Neural cell (in vitro differentiated cells): ENCODE results near the gene COL4A2. TPM values are rescaled to one million over a fixed set of nuclear protein-coding genes. Genes with fewer than 3 reads are reported as not detected.

Experiments
- H2AFZ ChIP-seq: fragments of 200-600, 300-800 bp; sonication (generic), shearing (Covaris generic); 2 replicates; pipeline ENCODE4 v1.6.0; 2014; ENCODE audit warnings: low read depth, mild to moderate bottlenecking, antibody characterized with exemption, low read length, moderate library complexity
- H3F3A ChIP-seq: fragments of 200-600 bp; shearing (Covaris generic); 2 replicates; pipeline ENCODE4 v1.6.1; 2016; ENCODE audit warnings: mild to moderate bottlenecking, moderate library complexity, mixed read lengths, antibody characterized with exemption, low read length; ENCODE audit not compliant: insufficient read depth, poor library complexity, severe bottlenecking
- H3K27ac ChIP-seq: fragments of 200-600, 300-800 bp; sonication (generic), shearing (Covaris generic); 2 replicates; pipeline ENCODE4 v1.5.1; 2014; ENCODE audit warnings: mild to moderate bottlenecking, low read length, moderate library complexity
- H3K27me3 ChIP-seq: fragments of 300-800, 200-600 bp; sonication (generic), shearing (Covaris generic); 2 replicates; pipeline ENCODE4 v1.6.0; 2014; ENCODE audit warnings: mild to moderate bottlenecking, low read depth, low read length, moderate library complexity; ENCODE audit not compliant: insufficient read depth
- H3K36me3 ChIP-seq: fragments of 300-800, 200-600 bp; sonication (generic), shearing (Covaris generic); 2 replicates; pipeline ENCODE4 v1.5.1; 2014; ENCODE audit warnings: mild to moderate bottlenecking, antibody characterized with exemption, low read length, moderate library complexity; ENCODE audit not compliant: insufficient read depth
- H3K4me2 ChIP-seq: fragments of 300-800, 200-600 bp; sonication (generic), shearing (Covaris generic); 2 replicates; pipeline ENCODE4 v1.6.0; 2014; ENCODE audit warnings: mild to moderate bottlenecking, low read length
- H3K4me3 ChIP-seq: fragments of 300-800, 200-600 bp; sonication (generic), shearing (Covaris generic); 2 replicates; pipeline ENCODE4 v1.5.1; 2014; ENCODE audit warnings: mild to moderate bottlenecking, low read length, moderate library complexity
- H3K79me2 ChIP-seq: fragments of 200-600 bp; shearing (Covaris generic); replicated peaks from 2 replicates; pipeline ENCODE4 v1.6.0; 2014; ENCODE audit warnings: mild to moderate bottlenecking, low read length, moderate library complexity; ENCODE audit not compliant: insufficient read depth
- H3K9ac ChIP-seq: fragments of 300-800, 200-600 bp; sonication (generic), shearing (Covaris generic); 2 replicates; pipeline ENCODE4 v1.6.1; 2016; ENCODE audit warnings: mild to moderate bottlenecking, low read length, mixed read lengths
- H3K9me2 ChIP-seq: fragments of 200-600 bp; shearing (Covaris generic); 2 replicates; pipeline ENCODE4 v1.6.1; 2016; ENCODE audit warnings: mild to moderate bottlenecking, low read length, mixed read lengths; ENCODE audit not compliant: insufficient read depth
- H3K9me3 ChIP-seq: fragments of 200-600, 300-800 bp; sonication (generic), shearing (Covaris generic); 2 replicates; pipeline ENCODE4 v1.6.1; 2016; ENCODE audit warnings: mild to moderate bottlenecking, mixed run types, low read length, moderate library complexity, mixed read lengths
- H4K20me1 ChIP-seq: fragments of 200-600 bp; shearing (Covaris generic); 2 replicates; pipeline ENCODE4 v1.6.1; 2016; ENCODE audit warnings: mild to moderate bottlenecking, mixed run types; ENCODE audit not compliant: insufficient read depth
- CTCF ChIP-seq: fragments of 450-650 bp; IDR thresholded peaks from 2 replicates; pipeline ENCODE4 v1.5.1; 2014; ENCODE audit warnings: antibody characterized with exemption, mild to moderate bottlenecking, moderate library complexity; ENCODE audit not compliant: poor library complexity, severe bottlenecking
- EP300 ChIP-seq: fragments of 450-650 bp; conservative IDR thresholded peaks from 2 replicates; pipeline ENCODE4 v1.6.1; 2014; ENCODE audit warnings: antibody characterized with exemption, mild to moderate bottlenecking, moderate library complexity; ENCODE audit not compliant: poor library complexity, severe bottlenecking
- EZH2 ChIP-seq: fragments of 200-600, 300-800 bp; shearing (Covaris generic), sonication (generic); IDR thresholded peaks from 2 replicates; pipeline ENCODE4 v1.6.1; 2014; ENCODE audit warnings: antibody characterized with exemption, low read length, borderline replicate concordance, mild to moderate bottlenecking; ENCODE audit not compliant: insufficient read depth, poor library complexity, severe bottlenecking
- MXI1 ChIP-seq: fragments of 450-650 bp; conservative IDR thresholded peaks from 2 replicates; pipeline ENCODE4 v1.6.1; 2014; ENCODE audit warnings: antibody characterized with exemption, mild to moderate bottlenecking; ENCODE audit not compliant: poor library complexity, severe bottlenecking
- POLR2AphosphoS5 ChIP-seq: IDR thresholded peaks from 2 replicates; pipeline ENCODE4 v1.6.1; 2012
- RAD21 ChIP-seq: fragments of 450-650 bp; conservative IDR thresholded peaks from 2 replicates; pipeline ENCODE4 v1.6.1; 2014; ENCODE audit warnings: antibody characterized with exemption, mild to moderate bottlenecking, moderate library complexity
- REST ChIP-seq: IDR thresholded peaks from 2 replicates; pipeline ENCODE4 v1.6.1; 2012; ENCODE audit warnings: borderline replicate concordance
- SMC3 ChIP-seq: fragments of 450-650 bp; conservative IDR thresholded peaks from 2 replicates; pipeline ENCODE4 v1.6.1; 2014; ENCODE audit warnings: antibody characterized with exemption, mild to moderate bottlenecking, moderate library complexity; ENCODE audit not compliant: poor library complexity
- TAF1 ChIP-seq: IDR thresholded peaks from 2 replicates; pipeline ENCODE4 v1.6.1; 2012; ENCODE audit warnings: low read depth
- polyA plus RNA-seq: library from polyadenylated mRNA; depleted of rRNA; stranded (reverse); fragments of >200 nt; gene quantifications from 2 replicates; pipeline ENCODE4 v1.2.3, GENCODE V29; 2014

Gene COL4A2
- polyA plus RNA-seq, 1 donor from 2014 or later, result 30.8 TPM

- no peak overlapping the region for H3K27ac ChIP-seq
- H3K9me3 ChIP-seq, result no peaks in the 10 kb centered on the region
Observed at GRCh38 chr13:110415669-110416068, 108.6 kb downstream of the COL4A2 start.

More at GRCh38 chr13:110415669-110416068, 108.6 kb downstream of the COL4A2 start:
- no peaks in the 10 kb centered on the region for H4K20me1 ChIP-seq
- no peaks in the 10 kb centered on the region for H3K36me3 ChIP-seq
- H3K79me2 ChIP-seq, result no peaks in the 10 kb centered on the region
- TF ChIP-seq EZH2 (no peak), RAD21 (no peak), POLR2AphosphoS5 (no peak), EP300 (no peak), CTCF (no peak), TAF1 (no peak), REST (no peak), SMC3 (no peak), MXI1 (no peak)
- H2AFZ ChIP-seq, result no peak overlapping the region
- H3K4me3 ChIP-seq, result no peak overlapping the region
- H3K9me2 ChIP-seq, result no peaks in the 10 kb centered on the region
- H3K9ac ChIP-seq, result no peak overlapping the region
- H3F3A ChIP-seq, result no peaks in the 10 kb centered on the region
- H3K4me2 ChIP-seq, result no peak overlapping the region
- no peaks in the 10 kb centered on the region for H3K27me3 ChIP-seq
